HFFc6 (cell line): ENCODE data around the gene SSUH2. TPM values are rescaled to one million over a fixed set of nuclear protein-coding genes. Genes with fewer than 3 reads are reported as not detected.

Source experiments
- DNase-seq: peaks from one replicate; pipeline ENCODE4 v3.0.0-alpha.2; 2018
- H3K27ac Mint-ChIP-seq: 2 replicates; pipeline ENCODE4 v1.8.0; 2020; ENCODE audit warnings: mild to moderate bottlenecking, mixed read lengths
- H3K27me3 Mint-ChIP-seq: 2 replicates; pipeline ENCODE4 v1.8.0; 2021; ENCODE audit warnings: mild to moderate bottlenecking, moderate library complexity, mixed read lengths; ENCODE audit not compliant: insufficient read depth
- H3K36me3 Mint-ChIP-seq: 2 replicates; pipeline ENCODE4 v1.8.0; 2021; ENCODE audit warnings: low read depth, mixed read lengths
- H3K4me1 Mint-ChIP-seq: 2 replicates; pipeline ENCODE4 v1.8.0; 2020; ENCODE audit warnings: low read depth, mixed read lengths
- H3K4me3 Mint-ChIP-seq: 2 replicates; pipeline ENCODE4 v1.8.0; 2020; ENCODE audit warnings: mild to moderate bottlenecking, moderate library complexity, mixed read lengths
- H3K9me3 Mint-ChIP-seq: 2 replicates; pipeline ENCODE4 v1.8.0; 2020; ENCODE audit warnings: mild to moderate bottlenecking, mixed read lengths
- CTCF ChIP-seq: fragments of 200-600 bp; sonication (generic); IDR thresholded peaks from 2 replicates; pipeline ENCODE4 v1.5.0; 2021; ENCODE audit warnings: antibody characterized with exemption, mild to moderate bottlenecking
- total RNA-seq, 6 experiments: library from RNA; stranded (reverse); fragmentation: NEBNext Ultra II Directional; extraction: Animal tissue kit (Norgen Biotek cat#: 25700); gene quantifications; 2 replicates in 1 of 6; 3 replicates in 5 of 6; pipeline ENCODE4 v1.2.3, GENCODE V29; 2021

SSUH2 gene
- total RNA-seq, 6 experiments from 2014 or later = 0.28 to 0.51 (median 0.37) TPM; not detected in 2

DNA sequence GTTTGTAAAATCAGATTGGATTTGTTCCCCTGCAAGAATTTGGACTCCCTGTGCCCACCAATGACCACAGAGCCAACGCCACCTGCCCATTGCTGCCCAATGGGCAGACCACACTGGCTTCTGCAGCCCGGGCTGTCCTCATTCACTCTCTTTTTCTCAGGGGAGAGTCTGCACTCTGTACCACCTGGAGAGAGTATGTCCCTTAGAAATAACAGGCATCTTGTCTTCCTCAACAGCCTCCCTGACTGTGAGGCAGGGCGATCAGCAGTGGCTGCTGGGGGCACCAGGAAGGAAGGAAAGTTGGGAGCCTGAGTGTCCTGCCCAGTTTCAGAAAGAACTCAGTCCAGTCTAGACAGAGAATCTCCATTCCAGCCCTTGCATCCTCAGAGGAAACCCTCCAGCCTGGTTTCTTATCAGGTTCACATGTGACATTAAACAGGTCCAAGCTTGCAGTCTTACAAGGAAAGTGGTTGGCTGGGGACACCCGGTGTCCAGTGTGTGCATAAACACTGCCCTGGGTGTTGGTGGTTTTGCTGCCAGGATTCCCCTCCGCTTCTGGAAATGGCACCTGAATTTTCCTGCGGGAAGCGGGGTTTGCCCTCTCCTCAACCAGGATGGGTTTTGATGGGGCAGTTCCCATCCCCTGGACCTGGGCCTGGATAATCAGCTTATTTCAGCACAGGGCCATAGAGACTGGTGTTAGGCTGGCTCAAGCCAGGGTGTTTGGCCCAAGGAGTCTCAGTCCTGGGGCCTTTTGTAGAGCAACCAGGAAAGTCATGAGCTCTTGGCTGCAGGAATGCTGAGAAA lies 37.2 kb downstream of the SSUH2 start:
- peaks cover 15% of the 10 kb centered on the region for H3K4me1 Mint-ChIP-seq
- no peaks in the 10 kb centered on the region for H3K36me3 Mint-ChIP-seq
- no peak overlapping the region for H3K27ac Mint-ChIP-seq
- peaks cover 2% of the 10 kb centered on the region for H3K27me3 Mint-ChIP-seq
- no peak overlapping the region for H3K4me3 Mint-ChIP-seq
- H3K9me3 Mint-ChIP-seq = no peaks in the 10 kb centered on the region
- peak; percentile 83 for TF ChIP-seq CTCF
- peak; percentile 69 for DNase-seq

DNA sequence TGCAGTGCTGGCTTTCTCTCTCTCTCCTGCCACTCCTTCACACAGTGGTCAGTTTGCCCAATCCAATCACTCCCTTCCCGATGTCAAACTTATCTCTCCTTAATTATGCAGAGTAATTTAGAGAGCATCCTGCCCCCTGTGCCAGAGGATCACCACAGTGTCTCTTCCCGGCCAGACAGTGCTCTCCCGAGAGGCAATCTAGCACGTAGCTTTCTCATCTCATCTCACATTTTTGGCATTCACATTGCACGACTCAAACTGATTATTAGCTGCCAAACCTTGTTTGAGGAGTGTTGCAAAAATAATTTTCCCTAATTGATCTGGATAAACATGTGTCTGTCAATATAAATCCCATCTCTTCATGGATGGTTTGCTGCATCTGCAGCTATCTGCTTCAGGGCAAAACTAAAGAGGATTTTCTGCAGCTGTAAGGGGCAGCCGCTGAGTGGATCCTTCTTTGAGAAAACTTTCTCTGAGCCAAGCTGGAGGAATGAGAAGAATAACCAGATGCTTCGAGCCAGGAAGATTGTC lies 37.8 kb downstream of the SSUH2 start:
- Mint-ChIP-seq H3K27ac (no peak overlapping the region), H3K4me1 (peaks cover 15% of the 10 kb centered on the region), H3K36me3 (no peaks in the 10 kb centered on the region), H3K9me3 (no peaks in the 10 kb centered on the region), H3K4me3 (no peak overlapping the region), H3K27me3 (peaks cover 2% of the 10 kb centered on the region)
- no peak for TF ChIP-seq CTCF
- no peak for DNase-seq

DNA sequence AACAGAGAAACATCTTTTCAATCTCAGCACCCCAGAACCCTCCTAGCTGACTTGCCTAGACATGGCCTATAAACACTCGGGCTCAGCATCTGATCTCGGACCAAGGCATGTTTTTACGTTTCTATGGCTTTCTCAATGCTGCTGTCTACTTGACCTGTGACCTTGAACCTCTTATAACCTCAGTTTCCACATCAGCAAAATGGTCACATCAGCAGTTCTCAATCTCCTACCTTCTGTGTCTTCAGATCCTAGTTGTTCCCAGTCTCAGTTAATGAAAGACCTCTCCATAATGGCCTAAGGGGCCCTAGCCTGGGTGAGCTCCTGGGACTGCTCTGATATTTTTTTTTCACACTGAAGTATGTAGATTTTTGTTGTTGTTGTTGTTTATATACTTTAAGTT lies 39.6 kb downstream of the SSUH2 start:
- DNase-seq = no peak
- no peaks in the 10 kb centered on the region; the same call in none of the 2 replicates for H3K27me3 Mint-ChIP-seq
- no peak for TF ChIP-seq CTCF
- H3K36me3 Mint-ChIP-seq = no peaks in the 10 kb centered on the region
- H3K4me3 Mint-ChIP-seq = no peak overlapping the region
- no peak overlapping the region for H3K27ac Mint-ChIP-seq
- H3K9me3 Mint-ChIP-seq = no peaks in the 10 kb centered on the region
- peaks cover 15% of the 10 kb centered on the region for H3K4me1 Mint-ChIP-seq

GRCh38 chr3:8604006-8604405 lies 40.6 kb downstream of the SSUH2 start:
- H3K36me3 Mint-ChIP-seq = no peaks in the 10 kb centered on the region
- TF ChIP-seq CTCF = no peak
- no peak for DNase-seq
- no peak overlapping the region for H3K4me3 Mint-ChIP-seq
- no peaks in the 10 kb centered on the region for H3K9me3 Mint-ChIP-seq
- no peak overlapping the region for H3K27ac Mint-ChIP-seq
- peaks cover 15% of the 10 kb centered on the region for H3K4me1 Mint-ChIP-seq
- H3K27me3 Mint-ChIP-seq = peaks cover 6% of the 10 kb centered on the region

DNA sequence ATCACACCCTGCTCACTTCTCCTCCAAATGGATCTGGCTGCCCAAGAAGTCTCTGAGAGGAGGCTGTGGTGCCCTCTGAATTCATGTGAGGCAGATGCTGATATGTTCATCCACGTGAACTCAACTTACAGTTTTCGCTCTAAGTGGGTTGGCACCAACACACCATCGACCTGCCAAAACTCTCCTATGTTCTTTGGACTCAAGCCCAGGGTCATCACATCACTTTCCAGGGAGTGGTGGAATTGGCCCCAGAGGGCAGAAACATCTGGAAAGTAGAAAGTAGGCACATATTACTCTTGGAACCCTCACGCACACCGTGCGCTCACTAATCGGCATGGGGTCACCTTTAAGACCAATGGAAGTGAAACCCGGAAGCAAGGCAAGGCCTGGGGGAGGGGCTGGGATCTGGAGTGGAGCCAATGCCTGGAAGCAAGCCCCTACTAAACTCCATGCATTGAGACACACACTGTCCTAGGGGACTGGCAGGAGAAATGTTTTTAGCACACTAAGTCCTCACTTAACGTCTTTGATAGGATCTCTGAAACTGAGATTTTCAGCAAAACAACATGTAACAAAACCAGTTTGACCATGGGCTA lies 41.4 kb downstream of the SSUH2 start:
- Mint-ChIP-seq H3K27ac (no peak overlapping the region), H3K27me3 (peaks cover 6% of the 10 kb centered on the region), H3K36me3 (no peaks in the 10 kb centered on the region), H3K4me1 (peaks cover 15% of the 10 kb centered on the region), H3K4me3 (no peak overlapping the region), H3K9me3 (no peaks in the 10 kb centered on the region)
- no peak for TF ChIP-seq CTCF
- DNase-seq = no peak
